T-helper 2 cell treated with Interferon-gamma antibody and Interleukin-4, amounts not matched to agents 5 μg/mL and 100 μg/mL, for 36 hours (primary cell): Measurements from ENCODE around the gene LRWD1.

Source experiments
- DNase-seq: peaks from one replicate; pipeline ENCODE4 v3.0.0; 2021; ENCODE audit warnings: low spot score
- H3K27ac Mint-ChIP-seq: one replicate; pipeline ENCODE4 v1.8.0; 2021; ENCODE audit warnings: mild to moderate bottlenecking, mixed read lengths
- H3K27me3 Mint-ChIP-seq: one replicate; pipeline ENCODE4 v1.8.0; 2021; ENCODE audit warnings: low read depth, mixed read lengths
- H3K36me3 Mint-ChIP-seq: one replicate; pipeline ENCODE4 v1.8.0; 2021; ENCODE audit warnings: low read depth, mixed read lengths
- H3K4me1 Mint-ChIP-seq: one replicate; pipeline ENCODE4 v1.8.0; 2021; ENCODE audit warnings: low read depth, mixed read lengths
- H3K4me3 Mint-ChIP-seq: one replicate; pipeline ENCODE4 v1.8.0; 2022; ENCODE audit warnings: mild to moderate bottlenecking, moderate library complexity, mixed read lengths
- H3K9me3 Mint-ChIP-seq: one replicate; pipeline ENCODE4 v1.8.0; 2021; ENCODE audit warnings: mixed read lengths

The LRWD1 gene

DNA sequence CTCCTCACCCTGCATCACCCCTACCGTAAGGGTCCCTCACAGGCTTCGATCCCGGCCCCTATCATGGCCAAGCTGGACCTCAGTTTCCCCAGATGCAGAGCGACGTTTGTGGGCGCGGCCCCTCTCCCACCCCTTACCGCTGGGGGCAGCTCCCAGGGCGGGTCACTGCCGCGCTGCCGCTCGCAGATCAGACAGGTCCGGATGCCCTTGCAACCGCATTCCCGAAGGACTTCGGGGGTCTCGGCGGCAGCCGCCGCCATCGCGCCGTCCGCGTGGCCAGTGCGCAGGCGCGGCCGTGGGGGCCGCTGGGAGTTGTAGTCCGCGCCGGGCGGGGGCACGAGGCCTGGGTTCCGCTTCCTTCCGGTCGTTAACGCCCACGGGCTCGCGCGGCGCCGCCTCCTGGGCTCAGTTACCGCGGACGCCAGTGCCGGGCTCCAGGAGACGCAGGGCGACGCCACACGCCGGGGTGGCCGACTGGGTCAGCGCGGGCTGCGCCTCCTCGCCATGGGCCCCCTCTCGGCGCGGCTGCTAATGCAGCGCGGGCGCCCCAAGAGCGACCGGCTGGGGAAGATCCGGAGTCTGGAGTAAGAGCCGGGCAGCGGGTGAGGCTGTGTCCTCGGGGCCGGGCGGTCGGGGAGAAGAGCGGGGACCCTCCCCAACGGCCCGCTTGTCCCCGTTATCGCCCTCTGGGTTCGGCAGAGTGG lies at the start of gene LRWD1, which contains the start of gene ALKBH4:
TSS of gene LRWD1 (plus strand) at position 408 of the 704 bp plus-strand sequence. CDS start at position 505, 97 bp downstream.
TSS of gene ALKBH4 (minus strand) at position 287 of the 704 bp plus-strand sequence. CDS start at position 260, 27 bp downstream.
- peak within 1 kb of the TSS; percentile 80 for H3K27ac Mint-ChIP-seq

DNA sequence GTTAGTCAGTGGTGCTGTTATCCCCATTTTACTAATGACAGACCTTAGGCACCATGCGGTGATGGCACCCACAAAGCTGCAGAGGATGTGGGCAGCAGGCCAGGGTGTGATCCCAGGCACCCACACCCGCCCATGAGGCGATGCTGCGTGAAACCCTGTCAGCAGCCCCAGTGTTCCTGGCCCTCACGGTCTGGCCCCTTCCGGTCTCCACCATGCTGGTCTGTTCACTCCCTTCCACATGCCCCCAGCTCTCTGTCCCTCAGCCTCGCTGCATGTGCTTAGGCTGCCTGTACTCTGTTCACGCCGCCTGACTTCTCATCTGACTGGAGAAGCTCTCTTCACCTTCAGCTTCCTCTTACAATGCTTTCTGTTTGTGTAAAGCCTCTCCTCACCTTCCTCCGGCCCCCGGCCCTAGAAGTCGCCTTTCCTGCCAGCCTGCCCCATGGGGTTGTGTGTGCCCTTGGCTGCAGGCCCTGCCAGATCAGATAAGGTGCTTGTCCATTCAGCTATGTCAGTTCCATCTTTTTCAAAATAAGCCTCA lies 49.0 kb upstream of the LRWD1 start:
- Mint-ChIP-seq H3K4me3 (peak overlapping the region; percentile 83), H3K27ac (peak overlapping the region; percentile 99), H3K27me3 (no peaks in the 10 kb centered on the region), H3K36me3 (peaks cover 61% of the 10 kb centered on the region), H3K4me1 (peaks cover 56% of the 10 kb centered on the region), H3K9me3 (no peaks in the 10 kb centered on the region)
- peak; percentile 70 for DNase-seq

More for the DNA sequence above, at the start of gene LRWD1, which contains the start of gene ALKBH4:
- peaks cover 18% of the 10 kb centered on the region for H3K4me1 Mint-ChIP-seq
- H3K36me3 Mint-ChIP-seq: peaks cover 7% of the 10 kb centered on the region
- H3K27me3 Mint-ChIP-seq: no peaks in the 10 kb centered on the region
- peak within 1 kb of the TSS; percentile 94 for H3K4me3 Mint-ChIP-seq
- DNase-seq: peak; percentile 97
- no peaks in the 10 kb centered on the region for H3K9me3 Mint-ChIP-seq

DNA sequence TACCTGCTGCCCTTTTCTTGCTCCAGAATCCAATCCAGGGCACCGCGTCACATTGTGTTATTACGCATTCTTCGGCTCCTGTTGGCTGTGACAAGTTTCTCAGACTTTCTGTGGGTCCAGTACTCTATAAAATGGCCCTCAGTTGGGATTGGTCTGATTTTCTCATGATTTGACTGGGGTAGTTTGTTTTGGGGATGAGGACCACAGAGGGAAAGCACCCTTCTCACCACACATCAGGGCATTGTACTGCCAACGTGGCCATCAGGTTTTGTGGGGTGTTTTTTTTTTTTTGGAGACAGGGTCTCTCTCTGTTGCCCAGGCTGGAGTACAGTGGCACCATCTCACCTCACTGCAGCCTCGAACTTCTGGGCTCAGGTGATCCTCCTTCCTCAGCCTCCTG lies 48.4 kb upstream of the LRWD1 start:
- no peaks in the 10 kb centered on the region for H3K9me3 Mint-ChIP-seq
- no peaks in the 10 kb centered on the region for H3K27me3 Mint-ChIP-seq
- no peak for DNase-seq
- H3K4me1 Mint-ChIP-seq: peaks cover 61% of the 10 kb centered on the region
- peak overlapping the region; percentile 83 for H3K4me3 Mint-ChIP-seq
- peaks cover 61% of the 10 kb centered on the region for H3K36me3 Mint-ChIP-seq
- H3K27ac Mint-ChIP-seq: peak overlapping the region; percentile 99

DNA sequence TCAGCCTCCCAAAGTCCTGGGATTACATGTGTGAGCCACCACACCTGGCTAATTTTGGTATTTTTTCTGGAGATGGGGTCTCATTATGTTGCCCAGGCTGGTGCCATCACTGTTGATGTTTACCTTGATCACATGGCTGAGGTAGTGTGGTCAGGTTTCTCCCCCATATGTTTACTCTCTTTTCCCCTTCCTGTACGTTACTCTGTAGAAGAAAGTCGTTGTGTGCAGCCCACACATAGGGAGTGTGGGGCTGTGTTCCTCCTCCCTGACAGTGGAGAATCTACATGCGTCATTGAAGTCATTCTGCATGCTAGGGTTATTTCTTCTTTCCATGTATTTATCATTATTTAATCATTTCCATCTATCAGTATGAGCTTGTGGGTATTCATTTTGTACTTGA lies 47.7 kb upstream of the LRWD1 start:
- Mint-ChIP-seq H3K36me3 (peaks cover 57% of the 10 kb centered on the region), H3K4me3 (peak overlapping the region; percentile 64), H3K9me3 (no peaks in the 10 kb centered on the region), H3K27me3 (no peaks in the 10 kb centered on the region), H3K4me1 (peaks cover 61% of the 10 kb centered on the region), H3K27ac (peak overlapping the region; percentile 99)
- DNase-seq: no peak

DNA sequence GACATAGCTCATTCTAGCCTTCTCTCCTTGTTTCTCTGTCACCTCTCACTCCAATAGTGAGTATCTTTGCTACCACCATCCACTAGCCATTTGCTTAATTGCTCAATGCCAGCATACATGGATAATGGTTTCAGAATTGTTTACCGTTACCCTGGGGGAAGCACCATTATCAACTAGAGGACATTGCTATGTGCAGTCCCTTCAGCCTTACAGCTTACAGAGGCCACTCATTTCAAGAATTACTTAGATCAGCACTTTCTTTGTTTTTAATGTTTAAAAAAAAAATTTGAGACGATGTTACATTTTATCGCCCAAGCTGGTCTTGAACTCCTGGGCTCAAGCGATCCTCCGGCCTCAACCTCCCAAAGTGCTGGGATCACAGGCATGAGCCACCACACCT lies 46.2 kb upstream of the LRWD1 start:
- Mint-ChIP-seq H3K4me3 (no peak overlapping the region), H3K27me3 (no peaks in the 10 kb centered on the region), H3K9me3 (no peaks in the 10 kb centered on the region), H3K4me1 (peaks cover 56% of the 10 kb centered on the region), H3K27ac (peak overlapping the region; percentile 9), H3K36me3 (peaks cover 55% of the 10 kb centered on the region)
- no peak for DNase-seq

DNA sequence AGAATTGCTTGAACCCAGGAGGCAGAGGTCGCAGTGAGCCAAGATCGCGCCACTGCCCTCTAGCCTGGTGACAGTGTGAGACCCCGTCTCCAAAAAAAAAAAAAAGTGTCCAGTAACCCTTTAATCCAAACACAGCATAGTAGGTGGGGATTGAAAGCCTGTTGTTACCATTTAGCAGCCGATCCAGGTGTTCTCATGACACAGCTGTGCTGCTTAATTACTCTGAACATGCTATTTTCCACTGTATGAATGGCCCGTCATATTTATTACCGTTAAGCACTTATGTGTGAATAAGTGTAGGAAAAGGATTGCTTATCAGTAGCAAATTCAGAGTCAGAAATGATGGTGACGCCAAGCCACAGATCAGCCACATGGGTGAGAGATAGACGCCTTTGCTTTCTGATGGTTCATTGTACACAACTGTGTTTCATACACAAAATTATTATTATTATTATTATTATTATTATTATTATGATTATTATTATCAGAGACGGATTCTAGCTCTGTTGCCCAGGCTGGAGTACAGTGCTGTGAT lies 43.0 kb upstream of the LRWD1 start:
- peaks cover 59% of the 10 kb centered on the region for H3K36me3 Mint-ChIP-seq
- H3K27me3 Mint-ChIP-seq: no peaks in the 10 kb centered on the region

DNA sequence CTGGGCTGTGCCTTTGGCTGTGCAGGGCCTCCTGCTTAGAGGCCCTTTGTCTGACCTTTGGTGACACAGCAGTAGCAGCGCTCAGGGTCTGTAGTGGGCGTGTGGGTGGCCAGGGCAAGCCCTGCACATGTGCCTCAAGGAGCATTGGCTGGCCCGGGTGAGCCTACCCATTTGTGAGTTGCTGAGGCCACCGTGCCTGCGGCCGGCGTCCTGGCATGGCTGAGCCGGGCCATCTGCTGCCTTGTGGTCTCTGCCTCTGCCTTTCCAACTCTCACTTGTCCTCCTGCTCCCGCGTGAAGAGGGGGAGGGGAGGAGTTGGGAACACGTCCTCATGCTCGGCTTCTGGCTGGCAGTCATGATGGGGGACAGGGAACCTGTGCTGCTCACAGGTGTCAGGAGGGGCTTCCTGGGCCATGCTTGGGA lies 40.6 kb upstream of the LRWD1 start:
- H3K4me3 Mint-ChIP-seq: peak overlapping the region; percentile 95
- DNase-seq: no peak
- no peaks in the 10 kb centered on the region for H3K27me3 Mint-ChIP-seq
- no peaks in the 10 kb centered on the region for H3K9me3 Mint-ChIP-seq
- H3K36me3 Mint-ChIP-seq: peaks cover 51% of the 10 kb centered on the region
- peaks cover 58% of the 10 kb centered on the region for H3K4me1 Mint-ChIP-seq
- peak overlapping the region; percentile 100 for H3K27ac Mint-ChIP-seq

More for the DNA sequence above, 43.0 kb upstream of the LRWD1 start:
- H3K4me1 Mint-ChIP-seq: peaks cover 61% of the 10 kb centered on the region
- H3K9me3 Mint-ChIP-seq: no peaks in the 10 kb centered on the region
- no peak overlapping the region for H3K27ac Mint-ChIP-seq
- no peak for DNase-seq
- H3K4me3 Mint-ChIP-seq: no peak overlapping the region

DNA sequence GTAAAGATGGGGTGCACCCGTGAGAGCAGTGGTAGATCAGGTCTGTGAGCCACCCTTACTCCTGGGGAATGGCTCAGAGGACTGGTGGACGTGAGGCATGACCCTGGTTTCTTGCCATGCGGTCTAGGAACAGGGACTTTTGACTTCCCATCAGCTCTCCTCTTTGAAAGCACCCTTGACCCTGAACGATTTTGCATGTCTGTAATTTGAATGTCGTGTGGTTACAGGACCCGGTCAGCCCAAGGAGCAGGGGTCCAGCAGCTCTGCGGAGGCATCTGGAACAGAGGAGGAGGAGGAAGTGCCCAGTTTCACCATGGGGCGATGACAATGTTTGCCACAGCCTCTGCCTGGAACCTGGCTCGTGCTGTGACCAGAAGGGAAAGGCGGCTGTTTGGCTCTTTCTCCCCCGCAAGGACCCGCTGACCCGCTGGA lies 40.0 kb upstream of the LRWD1 start:
- H3K27ac Mint-ChIP-seq: peak overlapping the region; percentile 100
- no peaks in the 10 kb centered on the region for H3K9me3 Mint-ChIP-seq
- H3K27me3 Mint-ChIP-seq: no peaks in the 10 kb centered on the region
- no peak for DNase-seq
- H3K4me1 Mint-ChIP-seq: peaks cover 61% of the 10 kb centered on the region
- H3K4me3 Mint-ChIP-seq: peak overlapping the region; percentile 95
- peaks cover 54% of the 10 kb centered on the region for H3K36me3 Mint-ChIP-seq

DNA sequence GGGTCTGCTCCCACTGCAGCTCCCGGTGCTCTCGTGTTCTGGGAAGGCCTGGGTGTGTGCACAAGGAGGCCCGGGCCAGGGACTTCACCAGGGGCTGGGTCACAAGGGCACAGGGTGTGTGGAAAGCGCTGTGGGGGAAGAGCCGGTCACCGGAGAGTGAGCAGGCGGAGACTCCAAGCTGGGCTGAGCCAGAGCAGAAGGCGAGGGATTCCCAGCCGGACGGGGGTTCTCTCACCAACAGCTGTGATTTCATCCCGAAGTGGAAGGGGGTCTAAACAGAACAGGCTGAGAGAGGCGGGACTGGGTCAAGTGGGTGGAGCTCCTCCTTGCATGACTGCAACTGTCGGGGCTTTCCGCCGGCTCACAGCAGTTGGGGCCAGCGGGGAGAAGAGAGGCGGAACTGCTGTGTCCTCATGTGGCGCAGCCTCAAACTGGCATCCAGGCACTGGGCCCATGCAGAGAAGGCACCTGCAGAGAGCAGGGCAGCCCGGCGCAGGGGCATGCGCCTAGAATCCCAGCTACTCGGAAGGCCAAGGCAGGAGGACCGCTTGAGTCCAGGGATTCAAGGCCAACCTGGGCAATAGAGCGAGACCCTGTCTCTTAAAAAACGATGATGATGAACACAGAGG lies 39.0 kb upstream of the LRWD1 start:
- H3K4me1 Mint-ChIP-seq: peaks cover 56% of the 10 kb centered on the region
- peak overlapping the region; percentile 100 for H3K27ac Mint-ChIP-seq
- H3K4me3 Mint-ChIP-seq: peak overlapping the region; percentile 95
- peak; percentile 83 for DNase-seq
- peaks cover 46% of the 10 kb centered on the region for H3K36me3 Mint-ChIP-seq
- no peaks in the 10 kb centered on the region for H3K27me3 Mint-ChIP-seq
- no peaks in the 10 kb centered on the region for H3K9me3 Mint-ChIP-seq

DNA sequence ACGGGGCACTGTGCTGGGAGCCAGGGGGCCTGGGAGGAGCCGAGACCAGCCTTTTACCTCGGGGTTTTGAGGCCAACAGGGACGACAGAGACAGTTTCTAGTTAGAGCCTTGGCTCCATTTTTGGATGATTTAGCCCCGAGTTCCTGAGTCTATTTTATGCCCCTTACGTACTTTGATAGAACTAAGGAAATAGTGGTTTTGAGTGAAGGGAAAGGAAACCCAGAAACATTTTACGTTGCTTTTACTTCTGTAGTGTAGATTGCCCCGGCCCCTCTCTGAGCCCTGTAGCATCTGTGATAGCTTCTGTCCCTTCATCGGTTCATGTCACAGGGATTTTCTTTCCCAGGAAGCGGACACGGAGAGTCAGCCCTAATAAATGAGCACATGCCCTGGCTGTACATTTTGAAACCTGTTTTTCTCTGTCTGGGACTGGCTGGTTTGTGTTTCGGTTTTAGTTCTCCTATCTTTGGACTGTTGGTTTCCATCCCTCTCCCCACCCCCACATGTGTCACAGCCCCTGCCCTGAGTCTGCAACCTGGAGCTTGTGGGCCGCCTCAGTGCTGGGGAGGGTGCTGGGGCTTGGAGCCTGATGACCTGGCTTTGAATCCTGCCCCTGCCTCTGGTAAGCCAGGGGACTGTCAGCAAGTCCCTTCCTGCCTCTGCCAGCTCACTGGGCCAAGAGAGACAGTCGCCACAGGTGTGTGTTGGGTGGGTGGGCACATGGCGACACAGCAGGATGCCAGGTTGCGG lies 38.3 kb upstream of the LRWD1 start:
- H3K36me3 Mint-ChIP-seq: peaks cover 41% of the 10 kb centered on the region
- H3K27me3 Mint-ChIP-seq: no peaks in the 10 kb centered on the region
- peaks cover 56% of the 10 kb centered on the region for H3K4me1 Mint-ChIP-seq
- peak overlapping the region; percentile 95 for H3K4me3 Mint-ChIP-seq
- no peaks in the 10 kb centered on the region for H3K9me3 Mint-ChIP-seq
- peak overlapping the region; percentile 100 for H3K27ac Mint-ChIP-seq
- peak; percentile 85 for DNase-seq

DNA sequence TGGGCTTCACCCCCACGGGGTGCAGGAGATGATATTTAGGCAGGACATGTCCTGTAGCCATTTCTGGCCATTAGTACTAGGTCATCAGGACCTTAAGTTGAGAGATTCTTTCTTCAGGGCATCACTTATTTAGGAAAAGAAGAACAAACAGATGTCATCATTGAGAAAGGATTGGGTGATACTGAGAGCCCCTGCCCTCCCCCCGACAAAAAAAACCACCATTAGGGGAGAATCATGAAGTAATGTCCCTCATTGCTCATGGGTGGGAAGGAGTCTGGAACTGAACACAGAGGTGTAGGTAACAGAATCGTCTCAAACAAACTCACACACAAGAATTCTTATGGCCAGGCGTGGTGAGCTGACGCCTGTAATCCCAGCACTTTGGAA lies 37.8 kb upstream of the LRWD1 start:
- H3K4me3 Mint-ChIP-seq: peak overlapping the region; percentile 95
- peaks cover 62% of the 10 kb centered on the region for H3K4me1 Mint-ChIP-seq
- H3K36me3 Mint-ChIP-seq: peaks cover 41% of the 10 kb centered on the region
- DNase-seq: no peak
- peak overlapping the region; percentile 100 for H3K27ac Mint-ChIP-seq
- H3K9me3 Mint-ChIP-seq: no peaks in the 10 kb centered on the region
- no peaks in the 10 kb centered on the region for H3K27me3 Mint-ChIP-seq

DNA sequence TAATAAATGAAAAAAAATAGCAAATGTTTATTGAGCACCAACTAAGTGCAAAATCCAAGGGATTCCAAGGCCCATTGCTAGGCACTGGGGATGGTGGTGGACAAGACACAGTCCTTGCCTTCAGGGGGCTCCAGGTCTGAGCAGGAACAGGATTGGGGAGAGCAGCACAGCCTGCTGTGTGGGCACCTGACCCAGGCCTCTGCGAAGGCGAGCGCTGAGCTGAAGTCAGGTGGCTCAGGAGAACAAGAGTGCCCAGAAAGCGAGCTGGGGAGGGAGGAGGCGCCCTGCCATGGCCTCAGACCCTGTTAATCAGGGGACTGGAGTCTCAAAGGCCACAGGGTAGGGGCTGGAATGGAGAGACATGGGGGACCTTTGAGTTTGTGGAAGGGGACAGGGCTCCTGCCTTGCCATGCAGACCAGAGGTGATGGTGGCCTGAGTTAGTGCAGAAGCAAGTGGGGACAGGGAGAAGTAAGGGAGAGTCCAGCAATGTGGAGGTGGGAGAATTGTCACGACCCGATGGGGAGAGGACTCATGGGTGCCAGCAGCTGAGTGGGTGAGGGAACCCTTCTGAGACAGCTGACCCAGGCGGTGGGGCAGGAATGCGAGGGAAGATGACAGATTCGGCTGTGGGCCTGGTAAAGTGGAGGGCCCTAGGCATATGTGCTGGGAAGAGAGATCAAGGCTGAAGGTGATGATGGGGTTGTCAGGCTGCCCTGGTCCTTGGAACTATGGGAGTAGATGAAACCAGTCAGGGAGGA lies 35.5 kb upstream of the LRWD1 start:
- H3K4me1 Mint-ChIP-seq: peaks cover 62% of the 10 kb centered on the region
- H3K4me3 Mint-ChIP-seq: peak overlapping the region; percentile 11
- H3K36me3 Mint-ChIP-seq: peaks cover 34% of the 10 kb centered on the region
- no peak for DNase-seq
- no peaks in the 10 kb centered on the region for H3K27me3 Mint-ChIP-seq
- peak overlapping the region; percentile 93 for H3K27ac Mint-ChIP-seq
- no peaks in the 10 kb centered on the region for H3K9me3 Mint-ChIP-seq
